GM12874 (cell line): ENCODE measurements around the gene GPR160.

Experiments used
- TF ChIP-seq, protein P1 (sequence below): IDR thresholded peaks from 2 replicates; pipeline ENCODE4 v1.5.1; 2011; ENCODE audit warnings: low read depth, mild to moderate bottlenecking, control low read depth, low read length, moderate library complexity; ENCODE audit not compliant: insufficient read depth

Gene GPR160

DNA sequence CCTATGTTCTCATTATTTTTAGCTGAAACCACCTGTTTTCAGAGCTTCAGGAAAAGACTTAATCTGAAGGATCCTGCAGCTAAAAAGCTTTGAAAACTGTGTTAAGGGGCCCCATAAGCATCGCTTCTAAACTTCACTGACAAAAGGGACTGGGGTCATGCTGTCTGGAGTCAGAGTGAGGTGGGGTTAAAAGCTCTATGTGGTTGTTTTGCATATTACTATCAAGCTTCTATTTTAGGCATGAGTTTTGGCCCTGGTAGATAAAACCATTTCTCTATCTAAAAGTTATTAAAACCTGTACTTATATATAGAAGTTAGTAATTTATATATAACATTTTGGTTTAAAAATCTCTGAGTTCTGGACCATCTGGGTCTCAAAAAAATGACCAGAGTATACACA is 45.5 kb downstream of the GPR160 start:
- TF ChIP-seq, protein P1, sequence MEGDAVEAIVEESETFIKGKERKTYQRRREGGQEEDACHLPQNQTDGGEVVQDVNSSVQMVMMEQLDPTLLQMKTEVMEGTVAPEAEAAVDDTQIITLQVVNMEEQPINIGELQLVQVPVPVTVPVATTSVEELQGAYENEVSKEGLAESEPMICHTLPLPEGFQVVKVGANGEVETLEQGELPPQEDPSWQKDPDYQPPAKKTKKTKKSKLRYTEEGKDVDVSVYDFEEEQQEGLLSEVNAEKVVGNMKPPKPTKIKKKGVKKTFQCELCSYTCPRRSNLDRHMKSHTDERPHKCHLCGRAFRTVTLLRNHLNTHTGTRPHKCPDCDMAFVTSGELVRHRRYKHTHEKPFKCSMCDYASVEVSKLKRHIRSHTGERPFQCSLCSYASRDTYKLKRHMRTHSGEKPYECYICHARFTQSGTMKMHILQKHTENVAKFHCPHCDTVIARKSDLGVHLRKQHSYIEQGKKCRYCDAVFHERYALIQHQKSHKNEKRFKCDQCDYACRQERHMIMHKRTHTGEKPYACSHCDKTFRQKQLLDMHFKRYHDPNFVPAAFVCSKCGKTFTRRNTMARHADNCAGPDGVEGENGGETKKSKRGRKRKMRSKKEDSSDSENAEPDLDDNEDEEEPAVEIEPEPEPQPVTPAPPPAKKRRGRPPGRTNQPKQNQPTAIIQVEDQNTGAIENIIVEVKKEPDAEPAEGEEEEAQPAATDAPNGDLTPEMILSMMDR, result no peak

DNA sequence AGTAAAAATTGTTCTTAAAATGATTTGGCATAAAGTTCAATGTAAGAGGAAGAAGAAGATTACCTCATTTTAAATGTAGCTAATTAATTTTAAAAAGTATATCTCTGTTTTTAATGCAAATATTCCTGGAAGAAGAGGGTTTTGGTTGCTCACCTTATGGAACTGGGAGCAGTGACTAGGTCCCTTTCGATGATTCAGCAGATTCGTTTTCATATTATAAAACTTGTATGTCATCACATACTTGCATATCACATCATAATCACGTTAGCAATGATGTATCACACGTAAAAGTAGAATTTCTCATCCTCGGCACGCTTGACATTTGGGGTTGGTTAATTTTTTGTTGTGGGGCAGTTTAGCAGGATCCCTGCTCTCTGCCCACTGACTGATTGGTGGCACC is 47.6 kb downstream of the GPR160 start:
- TF ChIP-seq, protein P1, result no peak

DNA sequence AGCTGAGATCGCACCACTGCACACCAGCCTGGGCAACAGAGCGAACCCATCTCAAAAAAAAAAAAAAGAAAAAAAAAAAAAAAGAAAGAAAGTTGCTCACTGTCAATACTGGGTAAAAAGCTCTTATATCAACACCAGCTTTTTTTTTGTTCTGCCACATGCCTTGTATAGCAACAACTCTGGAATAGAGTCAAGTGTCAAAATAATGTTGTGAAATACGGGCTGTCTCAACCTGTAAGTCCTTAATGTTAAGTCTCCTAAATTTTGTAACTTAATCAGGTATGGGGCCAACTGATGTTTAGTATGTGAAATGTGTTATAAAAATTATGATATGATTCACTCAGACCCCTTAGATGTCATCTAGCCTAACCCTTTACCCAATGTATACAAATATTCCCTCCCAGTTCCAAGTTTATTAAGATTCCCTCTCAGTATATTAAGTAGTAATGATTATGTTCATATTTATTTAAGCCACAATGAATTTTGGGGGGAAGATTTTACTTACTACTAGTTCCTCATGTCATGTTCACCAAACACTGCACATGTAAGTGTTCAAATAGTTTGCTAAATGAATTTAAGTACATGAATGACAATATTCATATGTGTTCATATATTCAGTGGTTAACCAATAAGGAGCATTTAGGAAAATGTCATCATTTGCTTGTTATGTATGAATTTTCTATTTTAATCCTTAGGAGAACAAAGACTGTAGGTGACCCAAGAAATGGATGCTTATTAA is 52.2 kb downstream of the GPR160 start:
- TF ChIP-seq, protein P1, result no peak

DNA sequence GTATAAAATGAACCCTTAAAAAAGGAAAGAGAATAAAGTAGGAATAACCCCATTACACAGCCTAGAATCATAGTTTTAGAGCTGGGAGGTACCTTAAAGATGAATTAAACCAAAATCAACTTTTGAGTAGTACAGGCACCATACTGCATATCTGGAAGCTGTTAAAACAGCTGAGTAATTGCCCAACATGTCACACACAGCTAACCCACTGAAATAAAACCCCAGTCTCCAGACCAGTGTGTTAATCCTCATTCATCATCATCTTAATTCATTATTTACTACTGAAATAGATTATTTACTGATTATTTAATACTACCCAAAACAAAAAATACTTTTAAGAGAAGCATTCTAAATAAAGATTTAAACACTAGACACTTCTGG is 52.8 kb downstream of the GPR160 start:
- TF ChIP-seq, protein P1, result no peak

DNA sequence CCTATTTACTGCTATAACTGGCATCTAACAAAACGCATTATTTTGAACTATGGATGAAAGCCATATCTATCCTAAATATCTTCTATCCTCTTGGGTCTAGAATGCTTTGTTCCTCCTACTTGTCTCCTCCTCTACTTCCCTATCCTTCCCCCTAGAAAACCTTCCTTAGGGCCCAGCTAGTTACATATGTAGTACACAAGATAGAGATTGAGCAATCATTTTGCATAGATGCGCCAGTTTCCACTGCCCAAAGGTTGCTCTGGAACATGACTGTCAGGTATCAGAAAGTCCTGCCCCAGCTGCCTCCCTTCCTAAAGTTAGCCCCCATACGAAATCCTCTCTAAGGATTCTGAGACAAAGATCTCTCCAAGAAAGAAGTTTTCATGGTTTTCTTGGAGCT is 55.1 kb downstream of the GPR160 start:
- TF ChIP-seq, protein P1, result no peak

DNA sequence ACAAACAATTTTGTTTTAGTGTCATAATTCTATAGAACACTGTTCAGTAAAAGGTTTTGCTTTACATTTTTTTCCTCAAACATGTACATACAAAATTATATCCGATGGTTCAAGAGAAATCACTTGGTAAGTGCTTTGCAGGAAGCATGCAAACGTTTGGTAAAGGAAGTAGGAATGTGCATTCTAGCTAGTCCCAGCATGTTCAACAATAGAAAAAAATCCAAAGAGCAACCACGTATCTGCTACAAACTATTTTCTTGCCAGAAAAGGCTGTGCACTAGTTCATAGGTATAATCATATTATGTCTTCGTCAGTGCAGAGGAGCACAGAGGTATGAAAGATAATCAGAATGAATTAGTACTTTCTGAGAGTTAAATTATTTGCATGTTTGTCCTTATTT is 58.0 kb downstream of the GPR160 start:
- TF ChIP-seq, protein P1, result no peak

DNA sequence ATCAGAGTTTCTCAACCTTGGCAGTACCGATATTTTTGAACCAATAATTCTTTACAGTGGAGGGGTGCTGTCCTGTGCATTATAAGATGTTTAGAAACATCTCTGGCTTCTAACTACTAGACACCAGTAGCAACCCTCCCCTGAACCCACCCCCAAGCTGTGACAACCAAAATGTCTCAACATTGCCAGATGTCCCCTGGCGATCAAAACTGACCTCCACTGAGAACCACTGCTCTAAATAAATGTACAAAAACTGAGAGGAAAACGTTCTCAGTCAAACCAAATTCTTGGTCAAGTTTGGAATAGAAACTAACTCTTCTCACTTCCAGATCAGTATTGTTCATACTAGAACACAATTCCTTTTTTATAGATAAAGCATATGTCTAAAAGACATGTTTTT is 58.5 kb downstream of the GPR160 start:
- TF ChIP-seq, protein P1, result no peak
